ENCODE measurements around the gene ACVR2A. TPM values are rescaled to one million over a fixed set of nuclear protein-coding genes. Genes with fewer than 3 reads are reported as not detected.

ACVR2A gene
- total RNA-seq, 1 experiment from 2014 or later = 1.7 TPM

- DNase-seq (ENCODE audit: low read depth) = no peak
- in situ Hi-C loops (cut with HindIII; ENCODE audit: low pct_unique_long_range_greater_than_20kb, low sequenced_read_pairs) = no loop called here
Measured at GRCh38 chr2:147851244-147851930, 6.6 kb downstream of the ACVR2A start.

GRCh38 chr2:147854557-147855134 is 9.8 kb downstream of the ACVR2A start:
- no peak for DNase-seq (ENCODE audit: low read depth)
- in situ Hi-C loops (cut with HindIII; ENCODE audit: low pct_unique_long_range_greater_than_20kb, low sequenced_read_pairs) = no loop called here

- in situ Hi-C loops (cut with HindIII; ENCODE audit: low pct_unique_long_range_greater_than_20kb, low sequenced_read_pairs) = no loop called here
- no peak for DNase-seq (ENCODE audit: low read depth)
Measured at GRCh38 chr2:147855316-147855715, 10.5 kb downstream of the ACVR2A start.

GRCh38 chr2:147855977-147856376 is 11.1 kb downstream of the ACVR2A start:
- DNase-seq (ENCODE audit: low read depth) = no peak
- in situ Hi-C loops (cut with HindIII; ENCODE audit: low pct_unique_long_range_greater_than_20kb, low sequenced_read_pairs) = no loop called here

- in situ Hi-C loops (cut with HindIII; ENCODE audit: low pct_unique_long_range_greater_than_20kb, low sequenced_read_pairs) = no loop called here
- no peak for DNase-seq (ENCODE audit: low read depth)
Measured at GRCh38 chr2:147860009-147860408, 15.2 kb downstream of the ACVR2A start.

- no peak for DNase-seq (ENCODE audit: low read depth)
- in situ Hi-C loops (cut with HindIII; ENCODE audit: low pct_unique_long_range_greater_than_20kb, low sequenced_read_pairs) = no loop called here
Measured at GRCh38 chr2:147862859-147863516, 18.2 kb downstream of the ACVR2A start.

- DNase-seq (ENCODE audit: low read depth) = no peak
- in situ Hi-C loops (cut with HindIII; ENCODE audit: low pct_unique_long_range_greater_than_20kb, low sequenced_read_pairs) = no loop called here
Measured at GRCh38 chr2:147863835-147864234, 19.0 kb downstream of the ACVR2A start.

GRCh38 chr2:147865560-147865959 is 20.7 kb downstream of the ACVR2A start:
- no peak for DNase-seq (ENCODE audit: low read depth)
- in situ Hi-C loops (cut with HindIII; ENCODE audit: low pct_unique_long_range_greater_than_20kb, low sequenced_read_pairs) = no loop called here

GRCh38 chr2:147867050-147867449 is 22.2 kb downstream of the ACVR2A start:
- in situ Hi-C loops (cut with HindIII; ENCODE audit: low pct_unique_long_range_greater_than_20kb, low sequenced_read_pairs) = no loop called here
- DNase-seq (ENCODE audit: low read depth) = no peak

GRCh38 chr2:147869934-147870333 is 25.1 kb downstream of the ACVR2A start:
- in situ Hi-C loops (cut with HindIII; ENCODE audit: low pct_unique_long_range_greater_than_20kb, low sequenced_read_pairs) = no loop called here
- DNase-seq (ENCODE audit: low read depth) = no peak

- in situ Hi-C loops (cut with HindIII; ENCODE audit: low pct_unique_long_range_greater_than_20kb, low sequenced_read_pairs) = no loop called here
- DNase-seq (ENCODE audit: low read depth) = no peak
Measured at GRCh38 chr2:147872967-147873366, 28.1 kb downstream of the ACVR2A start.

GRCh38 chr2:147873859-147874483 is 29.1 kb downstream of the ACVR2A start:
- no peak for DNase-seq (ENCODE audit: low read depth)
- in situ Hi-C loops (cut with HindIII; ENCODE audit: low pct_unique_long_range_greater_than_20kb, low sequenced_read_pairs) = no loop called here

GRCh38 chr2:147879846-147880245 is 35.0 kb downstream of the ACVR2A start:
- no peak for DNase-seq (ENCODE audit: low read depth)
- in situ Hi-C loops (cut with HindIII; ENCODE audit: low pct_unique_long_range_greater_than_20kb, low sequenced_read_pairs) = no loop called here

GRCh38 chr2:147882631-147883030 is 37.8 kb downstream of the ACVR2A start:
- DNase-seq (ENCODE audit: low read depth) = no peak
- in situ Hi-C loops (cut with HindIII; ENCODE audit: low pct_unique_long_range_greater_than_20kb, low sequenced_read_pairs) = no loop called here

GRCh38 chr2:147884830-147885229 is 40.0 kb downstream of the ACVR2A start:
- in situ Hi-C loops (cut with HindIII; ENCODE audit: low pct_unique_long_range_greater_than_20kb, low sequenced_read_pairs) = no loop called here

GRCh38 chr2:147886136-147886535 is 41.3 kb downstream of the ACVR2A start:
- DNase-seq (ENCODE audit: low read depth) = no peak
- in situ Hi-C loops (cut with HindIII; ENCODE audit: low pct_unique_long_range_greater_than_20kb, low sequenced_read_pairs) = no loop called here

More at GRCh38 chr2:147884830-147885229, 40.0 kb downstream of the ACVR2A start:
- no peak for DNase-seq (ENCODE audit: low read depth)

GRCh38 chr2:147888680-147889079 is 43.9 kb downstream of the ACVR2A start:
- DNase-seq (ENCODE audit: low read depth) = no peak
- in situ Hi-C loops (cut with HindIII; ENCODE audit: low pct_unique_long_range_greater_than_20kb, low sequenced_read_pairs) = no loop called here

GRCh38 chr2:147904051-147904450 is 59.2 kb downstream of the ACVR2A start:
- DNase-seq (ENCODE audit: low read depth) = no peak
- in situ Hi-C loops (cut with HindIII; ENCODE audit: low pct_unique_long_range_greater_than_20kb, low sequenced_read_pairs) = no loop called here

GRCh38 chr2:147909178-147909577 is 64.3 kb downstream of the ACVR2A start:
- in situ Hi-C loops (cut with HindIII; ENCODE audit: low pct_unique_long_range_greater_than_20kb, low sequenced_read_pairs) = no loop called here
- DNase-seq (ENCODE audit: low read depth) = no peak

Measured in Caki2 (cell line).